Head of caudate nucleus (tissue), 42 donors: ENCODE data around the gene PDZD11.
A peak's percentile ranks its signal among the peaks of the same experiment; 100 is the strongest.
"Not testable (repeated sequence)": the region's sequence is repeated elsewhere in the genome, so short reads cannot be mapped to it uniquely, and the experiment has no call there.

Source experiments
- DNase-seq, 42 donors: peaks; one replicate each; pipeline versions ENCODE4 v3.0.0 to v3.0.0-alpha.2; 2020 to 2021; ENCODE audit warnings: mixed read lengths in 7 of 42
- intact Hi-C: fragments of 100-400 bp; cut with DNase I; formaldehyde crosslinking; loops from one replicate; pipeline ENCODE4 v1.15.0; 2022

The PDZD11 gene

GRCh38 chrX:70289793-70290770 is at the start of gene PDZD11, which contains the start of gene KIF4A:
TSS of gene PDZD11 (minus strand) at chrX:70289927. CDS start at chrX:70289341, 586 bp downstream.
TSS of gene KIF4A (plus strand) at chrX:70290104. CDS start at chrX:70290459, 355 bp downstream.
- intact Hi-C loops: no loop called here
- peak; percentile 48 to 88 (median 74) for DNase-seq

- no peak for DNase-seq
- intact Hi-C loops: no loop called here
Observed at GRCh38 chrX:70338290-70338689, 48.6 kb upstream of the PDZD11 start.

GRCh38 chrX:70336767-70337166 is 47.0 kb upstream of the PDZD11 start:
- DNase-seq: no peak
- intact Hi-C loops: no loop called here

- intact Hi-C loops: no loop called here
- DNase-seq: no peak
Observed at GRCh38 chrX:70332600-70332999, 42.9 kb upstream of the PDZD11 start.

- intact Hi-C loops: no loop called here
- DNase-seq: no peak
Observed at GRCh38 chrX:70331161-70331560, 41.4 kb upstream of the PDZD11 start.

- intact Hi-C loops: no loop called here
Observed at GRCh38 chrX:70324326-70324725, 34.6 kb upstream of the PDZD11 start.

GRCh38 chrX:70323628-70324027 is 33.9 kb upstream of the PDZD11 start:
- intact Hi-C loops, DNase-seq: not testable (repeated sequence)

More at GRCh38 chrX:70324326-70324725, 34.6 kb upstream of the PDZD11 start:
- no peak for DNase-seq

- intact Hi-C loops: no loop called here
- DNase-seq: no peak
Observed at GRCh38 chrX:70322784-70323183, 33.1 kb upstream of the PDZD11 start.

GRCh38 chrX:70313503-70313902 is 23.8 kb upstream of the PDZD11 start:
- DNase-seq: no peak
- intact Hi-C loops: no loop called here

GRCh38 chrX:70301716-70302115 is 12.0 kb upstream of the PDZD11 start:
- intact Hi-C loops: no loop called here
- no peak for DNase-seq

- intact Hi-C loops: no loop called here
- no peak for DNase-seq
Observed at GRCh38 chrX:70293621-70294020, 3.9 kb upstream of the PDZD11 start.

GRCh38 chrX:70292788-70293187 is 3.1 kb upstream of the PDZD11 start:
- intact Hi-C loops: no loop called here
- no peak for DNase-seq

GRCh38 chrX:70289168-70289792 is 447 bp downstream of the PDZD11 start:
- intact Hi-C loops: no loop called here
- DNase-seq: no peak

- no peak for DNase-seq
- intact Hi-C loops: no loop called here
Observed at GRCh38 chrX:70281951-70282350, 7.8 kb downstream of the PDZD11 start, which contains the start of gene RAB41. TSS of gene RAB41 (plus strand) at chrX:70282172. CDS start at chrX:70282218, 46 bp downstream.

- no peak for DNase-seq
- intact Hi-C loops: no loop called here
Observed at GRCh38 chrX:70280573-70280972, 9.2 kb downstream of the PDZD11 start.

GRCh38 chrX:70279081-70279480 is 10.6 kb downstream of the PDZD11 start:
- no peak for DNase-seq
- intact Hi-C loops: no loop called here

GRCh38 chrX:70274029-70274428 is 15.7 kb downstream of the PDZD11 start:
- not testable (repeated sequence) for DNase-seq

GRCh38 chrX:70268034-70268433 is 21.7 kb downstream of the PDZD11 start, which contains the start of gene ARR3:
TSS of gene ARR3 (plus strand) at chrX:70268334. CDS start at chrX:70269386, 1,052 bp downstream.
- DNase-seq: no peak
- intact Hi-C loops: no loop called here

More at GRCh38 chrX:70274029-70274428, 15.7 kb downstream of the PDZD11 start:
- intact Hi-C loops: not testable (repeated sequence)

- intact Hi-C loops: no loop called here
- peak in 2 of 42 donors; percentile 6 to 36 for DNase-seq
Observed at GRCh38 chrX:70264784-70265183, 24.9 kb downstream of the PDZD11 start.
